ENCODE data around the gene ECM2.

DNA sequence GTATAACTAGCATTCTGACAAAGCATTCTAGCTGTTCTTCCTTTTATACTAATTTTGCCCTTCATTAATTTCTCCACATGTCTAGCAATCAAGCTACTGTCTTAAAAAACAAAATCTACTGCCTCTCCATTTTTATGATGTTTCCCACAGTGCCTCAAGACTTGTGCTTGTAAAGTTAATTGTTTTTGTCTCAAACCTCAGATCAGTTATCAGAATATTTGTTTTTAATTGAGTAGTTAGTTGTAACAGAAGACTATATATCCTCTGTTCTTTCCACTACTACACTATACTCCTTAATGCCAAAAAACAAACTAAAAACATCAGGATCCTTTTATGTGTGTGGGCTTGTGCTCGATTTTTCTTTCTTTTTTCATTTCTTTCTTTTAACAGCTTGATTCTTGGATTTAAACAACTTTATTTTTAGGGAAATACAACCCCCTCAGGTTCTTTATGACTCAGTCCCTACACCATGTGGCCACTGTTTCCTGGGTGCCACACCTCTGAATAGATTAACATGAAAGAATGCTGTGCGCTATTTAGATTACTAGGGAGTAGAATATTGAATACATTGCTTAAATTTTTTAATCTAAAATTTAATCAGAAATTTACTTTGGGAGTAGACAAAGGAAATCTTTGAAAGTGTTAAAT lies 54.7 kb downstream of the ECM2 start:
- TF ChIP-seq, protein P1, sequence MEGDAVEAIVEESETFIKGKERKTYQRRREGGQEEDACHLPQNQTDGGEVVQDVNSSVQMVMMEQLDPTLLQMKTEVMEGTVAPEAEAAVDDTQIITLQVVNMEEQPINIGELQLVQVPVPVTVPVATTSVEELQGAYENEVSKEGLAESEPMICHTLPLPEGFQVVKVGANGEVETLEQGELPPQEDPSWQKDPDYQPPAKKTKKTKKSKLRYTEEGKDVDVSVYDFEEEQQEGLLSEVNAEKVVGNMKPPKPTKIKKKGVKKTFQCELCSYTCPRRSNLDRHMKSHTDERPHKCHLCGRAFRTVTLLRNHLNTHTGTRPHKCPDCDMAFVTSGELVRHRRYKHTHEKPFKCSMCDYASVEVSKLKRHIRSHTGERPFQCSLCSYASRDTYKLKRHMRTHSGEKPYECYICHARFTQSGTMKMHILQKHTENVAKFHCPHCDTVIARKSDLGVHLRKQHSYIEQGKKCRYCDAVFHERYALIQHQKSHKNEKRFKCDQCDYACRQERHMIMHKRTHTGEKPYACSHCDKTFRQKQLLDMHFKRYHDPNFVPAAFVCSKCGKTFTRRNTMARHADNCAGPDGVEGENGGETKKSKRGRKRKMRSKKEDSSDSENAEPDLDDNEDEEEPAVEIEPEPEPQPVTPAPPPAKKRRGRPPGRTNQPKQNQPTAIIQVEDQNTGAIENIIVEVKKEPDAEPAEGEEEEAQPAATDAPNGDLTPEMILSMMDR (IDR thresholded peaks at IDR 0.05) = no peak
- no peak for TF ChIP-seq POLR2A (IDR thresholded peaks at IDR 0.05)

Measured in thyroid gland (tissue), 4 donors.